ENCODE measurements around the gene KLHDC3.

GRCh38 chr6:43052225-43052841 lies 38.3 kb downstream of the KLHDC3 start:
- TF ChIP-seq CTCF (IDR thresholded peaks at IDR 0.05; ENCODE audit: low read depth, low read length, poor library complexity, severe bottlenecking) = no peak
- TF ChIP-seq EZH2phosphoT487 (IDR thresholded peaks at IDR 0.05; ENCODE audit: borderline replicate concordance, low read length) = no peak

Measured in DOHH2 (cell line).